Activated T-cell treated with anti-CD3 and anti-CD28 coated beads, Interleukin-2, amount 50 U/mL, for 4 hours (primary cell): Measurements from ENCODE around the gene PRDM16. TPM values are rescaled to one million over a fixed set of nuclear protein-coding genes. Genes with fewer than 3 reads are reported as not detected.

Source experiments
- ATAC-seq, 2 donors: fragments of 200-7000 bp; cut with Tn5 transposase; one replicate each; pipeline ENCODE4 v1.10.0; 2021
- DNase-seq: peaks from one replicate; pipeline ENCODE4 v3.0.0-alpha.2; 2020
- H3K27me3 Mint-ChIP-seq: one replicate; pipeline ENCODE4 v1.8.0; 2021; ENCODE audit warnings: low read depth, mixed read lengths
- H3K36me3 Mint-ChIP-seq: one replicate; pipeline ENCODE4 v1.8.0; 2022; ENCODE audit warnings: mixed read lengths; ENCODE audit not compliant: insufficient read depth
- H3K4me1 Mint-ChIP-seq: one replicate; pipeline ENCODE4 v1.8.0; 2021; ENCODE audit warnings: low read depth, mixed read lengths
- H3K4me3 Mint-ChIP-seq: one replicate; pipeline ENCODE4 v1.8.0; 2021; ENCODE audit warnings: mild to moderate bottlenecking, moderate library complexity, mixed read lengths
- H3K9me3 Mint-ChIP-seq: one replicate; pipeline ENCODE4 v1.8.0; 2021; ENCODE audit warnings: mixed read lengths
- total RNA-seq, 3 donors: library from RNA; stranded (reverse); gene quantifications; one replicate each; pipeline ENCODE4 v1.2.1, GENCODE V29; 2021

PRDM16 gene
- total RNA-seq, 3 donors from 2014 or later = 0.05 to 0.22 TPM; not detected in 1

GRCh38 chr1:3114846-3115245, 45.8 kb downstream of the PRDM16 start:
- no peak overlapping the region for H3K4me3 Mint-ChIP-seq
- ATAC-seq (no peak), DNase-seq (no peak)
- no peaks in the 10 kb centered on the region for H3K36me3 Mint-ChIP-seq
- no peaks in the 10 kb centered on the region for H3K27me3 Mint-ChIP-seq
- no peaks in the 10 kb centered on the region for H3K4me1 Mint-ChIP-seq
- H3K9me3 Mint-ChIP-seq = no peaks in the 10 kb centered on the region

GRCh38 chr1:3115275-3116149, 46.5 kb downstream of the PRDM16 start:
- Mint-ChIP-seq H3K36me3 (no peaks in the 10 kb centered on the region), H3K4me1 (no peaks in the 10 kb centered on the region), H3K4me3 (no peak overlapping the region), H3K27me3 (no peaks in the 10 kb centered on the region), H3K9me3 (no peaks in the 10 kb centered on the region)
- DNase-seq (no peak), ATAC-seq (no peak)

GRCh38 chr1:3116150-3116510, 47.1 kb downstream of the PRDM16 start:
- no peaks in the 10 kb centered on the region for H3K9me3 Mint-ChIP-seq
- H3K4me3 Mint-ChIP-seq = no peak overlapping the region
- ATAC-seq (no peak), DNase-seq (no peak)
- H3K27me3 Mint-ChIP-seq = no peaks in the 10 kb centered on the region
- H3K4me1 Mint-ChIP-seq = no peaks in the 10 kb centered on the region
- H3K36me3 Mint-ChIP-seq = no peaks in the 10 kb centered on the region

GRCh38 chr1:3116560-3116959, 47.6 kb downstream of the PRDM16 start:
- ATAC-seq (no peak), DNase-seq (no peak)
- no peaks in the 10 kb centered on the region for H3K36me3 Mint-ChIP-seq
- H3K27me3 Mint-ChIP-seq = no peaks in the 10 kb centered on the region
- H3K4me1 Mint-ChIP-seq = no peaks in the 10 kb centered on the region
- H3K9me3 Mint-ChIP-seq = no peaks in the 10 kb centered on the region
- no peak overlapping the region for H3K4me3 Mint-ChIP-seq

- no peak for DNase-seq
Measured at GRCh38 chr1:3117879-3118278, 48.9 kb downstream of the PRDM16 start.

GRCh38 chr1:3119061-3119460, 50.1 kb downstream of the PRDM16 start:
- no peaks in the 10 kb centered on the region for H3K9me3 Mint-ChIP-seq
- no peak for ATAC-seq
- no peak for DNase-seq
- no peaks in the 10 kb centered on the region for H3K27me3 Mint-ChIP-seq
- H3K4me1 Mint-ChIP-seq = no peaks in the 10 kb centered on the region
- H3K4me3 Mint-ChIP-seq = no peak overlapping the region
- no peaks in the 10 kb centered on the region for H3K36me3 Mint-ChIP-seq

More at GRCh38 chr1:3117879-3118278, 48.9 kb downstream of the PRDM16 start:
- Mint-ChIP-seq H3K4me3 (no peak overlapping the region), H3K27me3 (no peaks in the 10 kb centered on the region), H3K4me1 (no peaks in the 10 kb centered on the region), H3K9me3 (no peaks in the 10 kb centered on the region), H3K36me3 (no peaks in the 10 kb centered on the region)
- no peak for ATAC-seq

- no peak for ATAC-seq
- Mint-ChIP-seq H3K9me3 (no peaks in the 10 kb centered on the region), H3K4me3 (no peak overlapping the region), H3K27me3 (no peaks in the 10 kb centered on the region), H3K36me3 (no peaks in the 10 kb centered on the region), H3K4me1 (no peaks in the 10 kb centered on the region)
- DNase-seq = no peak
Measured at GRCh38 chr1:3119725-3120124, 50.7 kb downstream of the PRDM16 start.

- H3K36me3 Mint-ChIP-seq = no peaks in the 10 kb centered on the region
- ATAC-seq = no peak
- H3K4me3 Mint-ChIP-seq = no peak overlapping the region
- H3K9me3 Mint-ChIP-seq = no peaks in the 10 kb centered on the region
- no peaks in the 10 kb centered on the region for H3K4me1 Mint-ChIP-seq
- no peaks in the 10 kb centered on the region for H3K27me3 Mint-ChIP-seq
- DNase-seq = no peak
Measured at GRCh38 chr1:3120140-3120539, 51.1 kb downstream of the PRDM16 start.

- no peaks in the 10 kb centered on the region for H3K36me3 Mint-ChIP-seq
- no peak for ATAC-seq
Measured at GRCh38 chr1:3120994-3121393, 52.0 kb downstream of the PRDM16 start.

GRCh38 chr1:3121401-3122210, 52.6 kb downstream of the PRDM16 start:
- DNase-seq = no peak
- no peak overlapping the region for H3K4me3 Mint-ChIP-seq
- H3K9me3 Mint-ChIP-seq = no peaks in the 10 kb centered on the region
- H3K27me3 Mint-ChIP-seq = no peaks in the 10 kb centered on the region
- no peak for ATAC-seq
- H3K36me3 Mint-ChIP-seq = no peaks in the 10 kb centered on the region
- H3K4me1 Mint-ChIP-seq = no peaks in the 10 kb centered on the region

More at GRCh38 chr1:3120994-3121393, 52.0 kb downstream of the PRDM16 start:
- Mint-ChIP-seq H3K27me3 (no peaks in the 10 kb centered on the region), H3K4me1 (no peaks in the 10 kb centered on the region), H3K4me3 (no peak overlapping the region), H3K9me3 (no peaks in the 10 kb centered on the region)
- DNase-seq = no peak

GRCh38 chr1:3122311-3122710, 53.3 kb downstream of the PRDM16 start:
- no peak for ATAC-seq
- no peak overlapping the region for H3K4me3 Mint-ChIP-seq
- no peaks in the 10 kb centered on the region for H3K4me1 Mint-ChIP-seq
- H3K9me3 Mint-ChIP-seq = no peaks in the 10 kb centered on the region
- H3K27me3 Mint-ChIP-seq = no peaks in the 10 kb centered on the region
- no peaks in the 10 kb centered on the region for H3K36me3 Mint-ChIP-seq
- no peak for DNase-seq

GRCh38 chr1:3124246-3124645, 55.2 kb downstream of the PRDM16 start:
- Mint-ChIP-seq H3K9me3 (no peaks in the 10 kb centered on the region), H3K36me3 (no peaks in the 10 kb centered on the region), H3K27me3 (no peaks in the 10 kb centered on the region), H3K4me1 (no peaks in the 10 kb centered on the region), H3K4me3 (no peak overlapping the region)
- ATAC-seq (no peak), DNase-seq (no peak)

GRCh38 chr1:3125078-3125477, 56.1 kb downstream of the PRDM16 start:
- Mint-ChIP-seq H3K4me1 (no peaks in the 10 kb centered on the region), H3K4me3 (no peak overlapping the region), H3K27me3 (no peaks in the 10 kb centered on the region), H3K9me3 (no peaks in the 10 kb centered on the region), H3K36me3 (no peaks in the 10 kb centered on the region)
- DNase-seq (no peak), ATAC-seq (no peak)

- Mint-ChIP-seq H3K4me3 (no peak overlapping the region), H3K27me3 (no peaks in the 10 kb centered on the region), H3K9me3 (no peaks in the 10 kb centered on the region), H3K36me3 (no peaks in the 10 kb centered on the region), H3K4me1 (no peaks in the 10 kb centered on the region)
- no peak for ATAC-seq
- DNase-seq = no peak
Measured at GRCh38 chr1:3125546-3126368, 56.8 kb downstream of the PRDM16 start.
